Ishikawa (cell line): ENCODE measurements around the gene SMYD4.

ENCODE experiments used
- CEBPB ChIP-seq: IDR thresholded peaks from 2 replicates; pipeline ENCODE4 v1.6.1; 2012
- EP300 ChIP-seq: IDR thresholded peaks from 2 replicates; pipeline ENCODE4 v1.6.1; 2012; ENCODE audit warnings: borderline replicate concordance
- MAX ChIP-seq: IDR thresholded peaks from 2 replicates; pipeline ENCODE4 v1.6.1; 2012
- NFIC ChIP-seq: IDR thresholded peaks from 2 replicates; pipeline ENCODE4 v1.6.1; 2012
- YY1 ChIP-seq: IDR thresholded peaks from 2 replicates; pipeline ENCODE4 v1.6.1; 2012; ENCODE audit warnings: low read depth

- TF ChIP-seq NFIC (no peak), MAX (no peak), CEBPB (no peak), EP300 (no peak), YY1 (no peak)
These were observed 45.7 kb downstream of the SMYD4 start for GRCh38 chr17:1783834-1784611.
